HG03442 (cell line): ENCODE measurements around the gene DDX59.

Experiments
- ATAC-seq: cut with Tn5 transposase; IDR thresholded peaks from one replicate; pipeline ENCODE4 v1.9.1; 2021; ENCODE audit warnings: mild to moderate bottlenecking, moderate library complexity; ENCODE audit not compliant: unreplicated experiment

The DDX59 gene

DNA sequence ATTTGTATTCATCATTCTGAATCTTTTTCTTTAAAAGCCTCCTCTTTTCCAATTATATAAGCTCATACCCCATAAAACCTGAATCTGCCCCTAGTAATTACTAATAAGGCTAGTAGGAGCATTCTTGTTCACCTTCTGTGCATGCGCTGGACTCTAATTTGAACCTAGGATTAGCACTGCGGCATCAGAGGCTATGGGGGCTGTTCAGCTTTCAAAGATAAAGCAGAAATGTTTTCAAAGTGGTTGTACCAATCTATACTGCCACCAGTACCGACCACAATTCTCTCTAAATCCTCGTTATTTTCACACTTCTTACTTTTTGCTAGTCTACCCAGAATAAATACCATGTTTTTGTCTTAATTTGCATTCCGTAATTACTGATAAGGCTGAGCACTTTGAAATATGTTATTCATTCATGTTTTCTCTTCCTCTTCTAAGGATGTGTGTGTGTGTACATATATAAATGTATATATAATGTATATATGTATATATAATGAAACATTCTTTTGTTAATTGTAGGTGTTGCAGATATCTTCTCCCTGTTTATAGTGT is 1.6 kb upstream of the DDX59 start:
- ATAC-seq = no peak

DNA sequence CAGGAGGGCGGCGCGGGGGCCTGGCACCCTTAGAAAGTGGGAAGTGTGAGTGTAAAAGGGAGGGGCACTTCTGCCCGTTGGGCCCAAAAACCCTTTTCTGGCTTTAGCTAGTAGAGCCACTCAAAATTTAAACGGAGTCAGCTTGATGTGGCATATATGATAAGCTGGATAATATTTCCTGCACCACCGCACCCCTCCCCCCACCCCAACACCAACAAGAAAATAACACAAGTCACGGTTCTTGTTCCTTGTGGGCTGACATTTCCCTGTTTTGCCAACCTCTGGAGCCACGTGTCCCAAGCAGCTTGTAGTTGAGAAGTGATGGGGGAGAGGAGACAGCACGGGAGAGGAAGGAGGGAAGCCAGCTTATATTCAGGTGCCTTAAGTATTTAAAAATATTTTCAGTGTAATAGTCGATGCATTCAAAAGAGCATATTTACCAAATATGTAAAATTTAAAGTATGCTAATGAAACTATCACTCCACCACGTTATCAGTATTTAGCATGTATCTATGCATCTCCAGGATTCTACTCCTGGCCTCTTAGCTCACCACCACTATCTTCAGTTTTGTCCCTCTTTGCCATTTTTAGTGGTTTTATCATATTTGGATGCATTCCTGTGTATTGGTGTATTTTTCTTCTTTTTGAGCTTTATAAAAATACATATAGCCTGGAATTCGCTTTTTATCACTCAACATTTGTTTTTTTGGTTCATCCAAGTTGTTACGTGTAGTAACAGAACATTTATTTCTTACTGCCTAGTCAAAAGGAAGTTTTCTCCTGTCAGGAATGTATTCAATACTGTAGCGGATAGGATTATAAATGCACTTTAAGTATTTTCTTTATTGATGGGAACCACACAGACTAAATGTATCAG is 773 bp upstream of the DDX59 start:
- ATAC-seq = peak; percentile 7

DNA sequence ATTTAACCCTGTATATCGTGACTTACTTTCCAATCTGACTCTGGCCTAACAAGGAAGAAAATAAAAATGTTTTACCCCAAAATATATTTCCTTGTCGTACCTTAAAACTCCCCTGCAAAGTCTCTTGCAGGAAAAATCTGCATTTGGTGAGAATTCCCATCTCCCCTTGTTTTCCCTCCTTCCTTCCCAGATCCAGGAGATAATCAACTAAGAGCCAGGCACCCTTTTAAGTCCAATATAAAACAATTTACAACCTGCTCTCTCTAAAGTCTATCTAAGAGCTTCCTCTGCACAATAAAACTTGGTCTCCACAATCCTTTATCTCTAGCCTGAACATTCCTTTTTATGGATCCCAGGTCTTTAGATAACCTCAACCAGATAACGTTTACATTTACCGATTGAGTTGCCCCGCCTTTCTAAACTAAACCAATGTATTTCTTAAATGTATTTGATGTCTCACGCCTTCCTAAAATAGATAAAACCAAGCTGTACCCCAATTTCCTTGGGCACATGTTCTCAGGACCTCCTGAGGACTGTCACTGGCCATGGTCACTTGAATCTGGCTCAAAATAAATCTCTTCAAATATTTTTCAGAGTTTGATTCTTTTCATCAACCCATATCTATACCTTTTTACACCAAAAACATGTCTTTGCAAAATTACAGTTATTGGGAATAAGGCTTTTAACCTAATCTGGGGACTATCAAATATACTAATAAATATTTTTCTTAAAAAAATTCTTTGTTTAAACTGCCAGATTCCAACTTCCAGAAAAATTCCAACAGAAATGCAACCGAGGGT is 993 bp downstream of the DDX59 start:
- no peak for ATAC-seq

- ATAC-seq = no peak
These were observed 3.4 kb downstream of the DDX59 start for GRCh38 chr1:200666309-200666708.

GRCh38 chr1:200665861-200666260 is 3.8 kb downstream of the DDX59 start:
- no peak for ATAC-seq

DNA sequence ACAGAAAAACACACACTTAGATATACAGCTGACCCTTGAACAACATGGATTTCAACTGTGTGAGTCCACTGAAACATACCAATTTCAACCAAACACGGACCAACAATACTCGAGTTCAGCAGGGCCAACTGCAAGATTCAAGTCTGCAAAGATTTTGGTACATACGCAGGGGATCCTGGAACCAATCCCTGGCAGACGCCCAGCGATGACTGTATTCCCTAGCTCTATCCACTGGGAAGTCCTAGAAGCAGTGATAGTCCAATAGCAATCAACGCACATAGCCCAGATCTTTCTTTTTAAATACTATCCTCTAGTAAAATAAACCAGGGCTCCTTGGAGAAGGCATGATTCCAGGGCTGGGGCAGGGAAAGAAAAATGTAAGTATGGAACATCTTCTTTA is 9.0 kb downstream of the DDX59 start:
- ATAC-seq = no peak

DNA sequence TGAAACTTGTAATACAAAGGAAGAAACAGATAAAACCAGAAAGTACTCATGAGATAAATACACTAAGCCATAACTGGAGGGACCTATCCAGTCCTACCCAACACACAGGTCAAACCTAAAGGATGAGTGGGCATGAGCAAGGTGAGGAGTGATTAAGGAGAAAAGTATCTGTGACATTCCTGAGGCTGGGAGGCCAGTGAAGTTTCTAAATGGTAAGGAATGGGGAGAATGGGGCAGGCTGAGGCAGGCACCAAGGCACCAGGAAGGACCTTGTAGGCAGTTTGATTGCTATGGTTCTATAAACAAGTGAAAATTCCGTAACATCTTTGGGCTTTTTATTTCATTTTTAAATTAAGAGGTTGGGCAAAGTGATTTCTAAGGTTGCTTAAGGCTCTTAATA is 10.4 kb downstream of the DDX59 start:
- ATAC-seq = no peak

- ATAC-seq = no peak
These were observed 11.5 kb downstream of the DDX59 start for GRCh38 chr1:200658037-200658818.

DNA sequence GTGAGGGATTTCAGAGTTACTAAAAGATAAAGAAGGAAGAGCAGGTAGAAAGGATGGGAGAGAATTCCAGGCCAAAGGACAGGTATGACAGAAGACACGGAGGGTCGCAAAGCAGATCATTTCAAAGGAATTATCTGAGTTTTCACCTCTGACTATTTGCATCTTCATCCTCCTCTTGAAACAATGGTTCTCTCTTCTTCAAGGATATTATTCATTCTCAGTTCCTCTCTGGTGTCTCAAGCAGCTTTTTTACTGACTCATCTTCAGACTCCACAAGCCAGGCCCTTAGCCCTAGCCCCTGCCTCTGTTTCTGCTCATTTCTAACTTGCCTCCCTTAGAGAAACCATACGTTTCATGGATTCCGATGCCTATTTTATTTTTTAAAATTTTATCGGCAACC is 15.0 kb downstream of the DDX59 start:
- ATAC-seq = peak; percentile 95

- no peak for ATAC-seq
These were observed 16.7 kb downstream of the DDX59 start for GRCh38 chr1:200653022-200653462.

GRCh38 chr1:200652378-200652777 is 17.3 kb downstream of the DDX59 start:
- ATAC-seq = no peak

GRCh38 chr1:200646515-200646914 is 23.2 kb downstream of the DDX59 start:
- ATAC-seq = no peak

DNA sequence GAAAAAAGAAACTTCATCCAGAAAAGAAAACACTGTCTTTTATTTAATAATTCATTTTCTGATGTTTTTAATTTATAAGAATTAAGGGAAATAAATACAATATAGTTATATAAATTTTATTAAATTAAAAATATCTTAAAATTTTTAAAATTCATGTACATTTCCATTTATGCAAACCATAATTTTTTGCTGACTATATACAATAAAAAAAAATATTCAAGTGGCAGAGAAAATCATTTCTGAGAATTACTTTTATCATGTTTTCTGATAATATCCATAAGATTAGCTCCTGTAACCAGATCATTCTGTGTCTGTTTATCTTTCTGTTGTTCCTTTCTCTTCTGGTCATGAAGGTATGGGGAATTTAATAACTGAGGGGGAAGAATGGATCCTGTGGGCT is 25.7 kb downstream of the DDX59 start:
- ATAC-seq = no peak

DNA sequence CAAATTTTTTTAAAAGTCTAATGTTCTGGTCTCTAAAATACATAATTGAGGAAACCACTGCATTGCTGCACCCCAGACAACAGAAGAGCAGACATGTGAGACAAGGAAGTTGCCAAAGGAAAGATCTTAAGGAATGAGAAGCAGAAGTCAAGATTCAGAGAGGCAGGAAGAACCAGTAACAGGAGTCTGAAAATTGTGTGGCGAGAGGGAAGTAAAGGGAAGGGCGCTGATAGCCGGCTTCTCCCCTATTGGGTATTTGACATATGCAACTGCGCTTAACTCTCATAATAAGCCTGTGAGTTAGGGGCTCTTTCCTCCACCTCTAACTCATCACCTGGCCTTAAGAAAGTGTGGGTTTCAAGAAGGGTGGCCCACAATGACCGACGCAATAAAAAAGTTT is 27.2 kb downstream of the DDX59 start:
- no peak for ATAC-seq

DNA sequence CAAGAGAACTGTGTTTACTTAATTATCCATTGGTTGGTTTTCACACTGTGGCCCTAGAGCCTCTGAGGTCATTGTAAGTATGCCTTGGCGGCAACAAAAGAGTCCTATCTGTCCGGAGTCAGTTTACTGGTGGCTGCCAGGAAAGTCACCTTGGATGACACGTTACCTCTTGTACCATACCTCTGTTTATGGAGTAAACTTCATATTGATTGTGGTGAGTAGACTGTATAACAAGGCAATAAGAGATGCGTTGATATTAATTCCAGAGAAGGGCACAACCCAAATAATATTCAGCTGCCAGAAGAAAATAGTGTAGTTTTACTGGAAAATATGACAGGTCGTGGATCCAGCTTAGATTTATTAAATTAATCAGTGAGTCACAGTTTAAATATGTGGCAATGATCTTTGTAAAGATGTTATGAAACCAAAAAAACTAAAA is 28.7 kb downstream of the DDX59 start:
- no peak for ATAC-seq

DNA sequence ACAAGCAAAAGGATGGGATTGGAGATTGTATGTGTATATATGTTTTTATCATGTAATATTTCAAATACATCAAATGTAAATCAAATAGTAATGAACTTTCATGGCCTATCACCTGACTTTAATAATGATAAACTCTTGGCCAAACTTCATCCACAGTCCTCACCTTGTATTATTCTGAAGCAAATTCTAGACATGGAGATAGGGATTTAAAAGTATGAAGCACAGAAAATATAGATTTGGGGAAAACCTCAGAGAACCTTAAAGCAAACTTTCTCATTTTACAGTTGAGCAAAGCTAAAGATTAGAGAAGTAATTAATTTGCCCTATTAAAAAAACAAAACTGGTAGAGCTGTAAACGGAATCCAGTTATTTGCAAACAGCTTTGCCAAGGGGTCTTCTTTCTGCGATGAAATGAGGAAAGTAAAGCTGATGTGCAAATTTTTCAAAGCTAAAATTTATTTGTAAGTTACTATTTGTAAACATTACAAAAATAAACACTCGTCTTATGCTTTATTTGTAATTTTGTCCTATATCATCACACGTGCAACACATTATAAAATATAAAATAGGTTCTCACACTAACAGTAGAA is 29.2 kb downstream of the DDX59 start:
- ATAC-seq = no peak

DNA sequence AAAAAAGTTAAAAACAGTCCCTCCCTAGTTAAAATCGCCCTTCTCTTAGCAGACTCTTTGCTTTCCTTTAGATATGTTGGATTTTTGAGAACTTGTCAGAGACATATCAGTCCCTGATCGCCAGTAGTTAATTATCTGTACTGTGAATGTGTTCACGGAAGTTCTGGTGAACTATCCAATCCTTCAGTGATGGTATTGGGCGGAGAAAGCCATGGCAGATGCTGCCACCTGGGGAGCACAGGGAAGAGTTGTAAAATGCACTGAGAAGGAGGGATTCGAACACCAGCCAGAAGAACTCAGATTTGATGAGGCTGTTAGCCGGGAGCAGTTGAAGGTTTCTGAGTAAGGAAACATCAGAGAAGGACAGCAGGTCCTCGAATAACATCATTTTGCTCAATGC is 31.6 kb downstream of the DDX59 start:
- ATAC-seq = no peak

- no peak for ATAC-seq
These were observed 33.0 kb downstream of the DDX59 start for GRCh38 chr1:200636681-200637080.

DNA sequence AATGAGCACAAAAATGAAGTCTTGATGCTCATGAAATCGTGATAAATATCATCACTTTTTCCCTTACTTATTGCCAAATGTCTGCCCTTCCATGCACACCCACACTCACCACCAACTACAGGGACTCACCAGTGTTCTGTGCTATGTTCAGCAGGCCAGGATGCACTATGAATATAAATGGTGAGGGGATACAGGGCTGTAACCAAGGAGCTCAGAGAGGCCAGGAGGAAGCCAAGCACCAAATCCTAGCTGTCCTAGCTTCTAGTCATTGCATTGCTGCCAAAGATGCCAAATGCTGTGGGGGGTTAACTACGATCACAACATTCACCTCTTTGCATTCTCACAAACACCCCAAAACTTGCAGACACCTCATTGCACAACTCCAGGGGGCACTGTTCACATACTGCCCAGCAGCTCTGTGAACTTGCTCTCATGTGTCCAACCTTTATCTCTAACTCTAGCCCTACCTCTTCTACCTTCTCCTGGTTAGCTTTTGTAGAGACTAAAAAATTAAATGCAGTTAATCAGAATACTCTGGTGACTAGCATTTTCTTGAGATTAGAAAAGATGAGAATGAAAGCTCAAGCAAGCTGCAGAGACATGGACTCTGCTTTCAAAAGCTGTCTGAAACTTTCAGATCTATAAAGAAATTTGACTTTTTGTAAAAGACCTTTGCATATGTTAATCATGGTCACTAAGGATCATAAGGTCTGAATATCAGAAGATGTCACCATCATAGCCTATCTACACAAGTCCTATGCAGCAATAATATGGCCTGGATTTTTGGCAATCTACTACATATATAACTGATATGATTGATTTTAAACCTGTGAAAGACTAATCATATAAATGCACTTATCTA is 35.2 kb downstream of the DDX59 start:
- ATAC-seq = no peak

DNA sequence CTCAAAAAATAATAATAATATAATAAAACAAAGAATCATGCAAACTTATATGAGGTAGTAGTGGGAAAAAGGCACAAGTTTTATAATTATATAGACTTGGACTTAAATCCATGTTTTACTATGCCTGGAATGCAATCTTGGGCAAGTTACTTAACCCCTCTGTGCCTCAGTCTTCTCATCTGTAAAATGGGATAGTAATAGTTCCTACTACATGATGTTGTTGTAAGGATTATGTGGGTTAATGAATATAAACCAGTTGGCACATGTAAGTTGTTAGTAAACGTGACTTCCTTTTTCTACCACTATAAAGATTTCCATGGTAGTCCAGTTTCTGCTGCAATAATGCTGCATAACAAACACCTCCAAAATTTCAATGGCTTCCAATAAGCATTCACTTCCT is 38.3 kb downstream of the DDX59 start:
- ATAC-seq = no peak
